DND-41 (cell line): ENCODE data around the gene GLRA1.

Source experiments
- EZH2 ChIP-seq: IDR thresholded peaks from 3 replicates; pipeline ENCODE4 v1.6.1; 2012; ENCODE audit warnings: borderline replicate concordance, low read depth, mild to moderate bottlenecking, moderate library complexity, low read length, inconsistent platforms; ENCODE audit not compliant: severe bottlenecking
- TF ChIP-seq, protein P1 (sequence below): IDR thresholded peaks from 2 replicates; pipeline ENCODE4 v1.5.1; 2012; ENCODE audit warnings: borderline replicate concordance, low read length, moderate library complexity, mild to moderate bottlenecking; ENCODE audit not compliant: poor library complexity, severe bottlenecking; ENCODE audit errors: extremely low read depth

DNA sequence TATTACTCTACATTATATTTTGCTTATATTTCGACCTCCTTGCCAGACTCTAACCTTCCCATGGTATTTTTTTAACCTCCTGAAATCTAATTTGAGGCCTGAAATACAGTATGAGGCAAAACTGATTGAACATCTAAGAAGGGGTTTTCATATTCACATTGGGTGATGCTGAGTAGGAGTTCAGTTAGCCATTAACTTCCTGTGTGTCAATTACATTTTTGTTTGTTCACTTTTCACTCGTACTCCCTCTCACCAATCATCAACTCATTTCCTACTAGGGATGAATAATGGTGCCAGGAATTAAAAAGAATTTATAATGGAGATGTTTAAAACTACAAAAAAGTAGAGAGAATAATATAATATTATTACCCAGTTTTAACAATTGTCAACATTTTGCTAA lies 27.6 kb upstream of the GLRA1 start:
- TF ChIP-seq, protein P1, sequence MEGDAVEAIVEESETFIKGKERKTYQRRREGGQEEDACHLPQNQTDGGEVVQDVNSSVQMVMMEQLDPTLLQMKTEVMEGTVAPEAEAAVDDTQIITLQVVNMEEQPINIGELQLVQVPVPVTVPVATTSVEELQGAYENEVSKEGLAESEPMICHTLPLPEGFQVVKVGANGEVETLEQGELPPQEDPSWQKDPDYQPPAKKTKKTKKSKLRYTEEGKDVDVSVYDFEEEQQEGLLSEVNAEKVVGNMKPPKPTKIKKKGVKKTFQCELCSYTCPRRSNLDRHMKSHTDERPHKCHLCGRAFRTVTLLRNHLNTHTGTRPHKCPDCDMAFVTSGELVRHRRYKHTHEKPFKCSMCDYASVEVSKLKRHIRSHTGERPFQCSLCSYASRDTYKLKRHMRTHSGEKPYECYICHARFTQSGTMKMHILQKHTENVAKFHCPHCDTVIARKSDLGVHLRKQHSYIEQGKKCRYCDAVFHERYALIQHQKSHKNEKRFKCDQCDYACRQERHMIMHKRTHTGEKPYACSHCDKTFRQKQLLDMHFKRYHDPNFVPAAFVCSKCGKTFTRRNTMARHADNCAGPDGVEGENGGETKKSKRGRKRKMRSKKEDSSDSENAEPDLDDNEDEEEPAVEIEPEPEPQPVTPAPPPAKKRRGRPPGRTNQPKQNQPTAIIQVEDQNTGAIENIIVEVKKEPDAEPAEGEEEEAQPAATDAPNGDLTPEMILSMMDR = no peak
- no peak for TF ChIP-seq EZH2
